ENCODE results near the gene ATP5F1D. TPM values are rescaled to one million over a fixed set of nuclear protein-coding genes. Genes with fewer than 3 reads are reported as not detected.

Gene ATP5F1D
- total and polyA plus RNA-seq, 2 of the 13 experiments (the other 11 are each of a cell fraction or from before 2014, with no cell fraction given) = 39.4 to 78.7 TPM

GRCh38 chr19:1252221-1252820 is 10.8 kb downstream of the ATP5F1D start (continued):
- no peak for TF ChIP-seq NFE2L1 (CRISPR knock-in tag; IDR thresholded peaks at IDR 0.05; ENCODE audit: borderline replicate concordance)
- 0 out of 2 replicates have a peak, but pooled peaks have one; percentile 15 for TF ChIP-seq CBX5 (CRISPR knock-in tag; IDR thresholded peaks at IDR 0.05; ENCODE audit: borderline replicate concordance)
- no peak for TF ChIP-seq ZSCAN9 (CRISPR knock-in tag; IDR thresholded peaks at IDR 0.05; ENCODE audit: borderline replicate concordance)
- TF ChIP-seq MED8 (CRISPR knock-in tag; IDR thresholded peaks at IDR 0.05; ENCODE audit: insufficient replicate concordance) = peak; percentile 61
- peak; percentile 54 for TF ChIP-seq CREM (IDR thresholded peaks at IDR 0.05)
- no peak for TF ChIP-seq CREM (CRISPR knock-in tag; IDR thresholded peaks at IDR 0.05)
- TF ChIP-seq ZC3H4 (CRISPR knock-in tag; IDR thresholded peaks at IDR 0.05; ENCODE audit: borderline replicate concordance) = no peak
- TF ChIP-seq ZNF816 (CRISPR knock-in tag; IDR thresholded peaks at IDR 0.05; ENCODE audit: borderline replicate concordance) = no peak
- TF ChIP-seq ZFP82 (CRISPR knock-in tag; IDR thresholded peaks at IDR 0.05; ENCODE audit: borderline replicate concordance) = no peak
- TF ChIP-seq SAP130 (CRISPR knock-in tag; IDR thresholded peaks at IDR 0.05; ENCODE audit: low read depth) = peak; percentile 87
- no peak for TF ChIP-seq MAFK (conservative IDR thresholded peaks at IDR 0.05 in 1 of 2, IDR thresholded peaks at IDR 0.05 in 1 of 2; ENCODE audit: low read length in 2 of 2)
- no peak for TF ChIP-seq ISX (CRISPR knock-in tag; conservative IDR thresholded peaks at IDR 0.05)
- peak; percentile 85 for TF ChIP-seq HIVEP1 (CRISPR knock-in tag; IDR thresholded peaks at IDR 0.05)
- peak; percentile 53; the same call in 1 of the 2 replicates for TF ChIP-seq KDM2A (CRISPR knock-in tag; IDR thresholded peaks at IDR 0.05; ENCODE audit: borderline replicate concordance, low read depth)
- 0 out of 2 replicates have a peak, but pooled peaks have one; percentile 33 for TF ChIP-seq ZNF703 (CRISPR knock-in tag; IDR thresholded peaks at IDR 0.05; ENCODE audit: borderline replicate concordance)
- TF ChIP-seq ZNF205 (CRISPR knock-in tag; IDR thresholded peaks at IDR 0.05) = no peak; the same call in 1 of the 2 replicates
- TF ChIP-seq NRL (CRISPR knock-in tag; IDR thresholded peaks at IDR 0.05; ENCODE audit: borderline replicate concordance) = 0 out of 2 replicates have a peak, but pooled peaks have one; percentile 14
- TF ChIP-seq HDAC1 (CRISPR knock-in tag; IDR thresholded peaks at IDR 0.05) = peak; percentile 46; the same call in 1 of the 2 replicates
- TF ChIP-seq NR2F1 (CRISPR knock-in tag; IDR thresholded peaks at IDR 0.05) = peak in 1 of 2 experiments; percentile 17; a peak in 3 of 4 replicates
- no peak for TF ChIP-seq DNMT1 (CRISPR knock-in tag; IDR thresholded peaks at IDR 0.05)
- peak; percentile 37 for TF ChIP-seq TEAD3 (CRISPR knock-in tag; optimal IDR thresholded peaks at IDR 0.05; ENCODE audit: borderline replicate concordance)
- TF ChIP-seq SRY (CRISPR knock-in tag; IDR thresholded peaks at IDR 0.05) = no peak
- no peak for TF ChIP-seq TERF1 (CRISPR knock-in tag; IDR thresholded peaks at IDR 0.05)
- no peak for TF ChIP-seq KDM4B (CRISPR knock-in tag; IDR thresholded peaks at IDR 0.05)
- TF ChIP-seq ZFP37 (CRISPR knock-in tag; IDR thresholded peaks at IDR 0.05; ENCODE audit: borderline replicate concordance) = no peak
- no peak for TF ChIP-seq ATF7 (IDR thresholded peaks at IDR 0.05)
- no peak; the same call in 1 of the 2 replicates for TF ChIP-seq ATF7 (CRISPR knock-in tag; IDR thresholded peaks at IDR 0.05)
- TF ChIP-seq NFRKB (IDR thresholded peaks at IDR 0.05) = no peak
- TF ChIP-seq ELF3 (CRISPR knock-in tag; IDR thresholded peaks at IDR 0.05) = peak; percentile 65

Data from HepG2 (cell line).